CD4-positive, alpha-beta T cell treated with Interleukin-12 subunit alpha and Interleukin-12 subunit beta, for 1 hour (primary cell): ENCODE results near the gene TAF4.
"Not testable (repeated sequence)": the region's sequence is repeated elsewhere in the genome, so short reads cannot be mapped to it uniquely, and the experiment has no call there.

Experiments
- DNase-seq: peaks from one replicate; pipeline ENCODE4 v3.0.0-alpha.2; 2020

TAF4 gene

GRCh38 chr20:62055862-62056115, 9.9 kb downstream of the TAF4 start:
- not testable (repeated sequence) for DNase-seq

DNA sequence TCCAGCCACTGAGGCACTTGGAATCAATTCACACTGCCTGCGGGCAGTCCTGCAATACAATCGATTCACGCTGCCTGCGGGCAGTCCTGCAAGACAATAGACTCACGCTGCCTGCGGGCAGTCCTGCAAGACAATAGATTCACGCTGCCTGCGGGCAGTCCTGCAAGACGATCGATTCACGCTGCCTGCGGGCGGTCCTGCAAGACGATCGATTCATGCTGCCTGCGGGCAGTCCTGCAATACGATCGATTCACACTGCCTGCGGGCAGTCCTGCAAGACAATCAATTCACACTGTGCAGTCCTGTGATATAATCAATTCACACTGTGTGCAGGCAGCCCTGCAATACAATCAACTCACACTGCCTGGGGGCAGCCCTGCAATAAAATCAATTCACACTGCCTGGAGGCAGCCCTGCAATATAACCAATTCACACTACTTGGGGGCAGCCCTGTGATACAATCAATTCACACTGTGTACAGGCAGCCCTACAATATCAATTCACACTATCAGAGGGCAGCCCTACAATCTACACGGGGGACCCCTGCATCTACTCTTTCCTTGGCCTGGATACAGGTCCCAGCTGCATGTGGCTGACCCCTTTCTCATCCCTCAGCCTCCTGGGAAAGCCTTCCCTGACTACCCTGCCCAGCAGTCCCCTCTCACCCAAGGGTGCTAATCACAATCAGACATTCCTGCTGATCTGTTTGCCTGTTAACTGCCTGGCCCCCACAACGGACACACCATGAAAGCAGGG, 10.4 kb downstream of the TAF4 start:
- DNase-seq, result no peak

GRCh38 chr20:62054451-62054953, 11.2 kb downstream of the TAF4 start:
- no peak for DNase-seq

DNA sequence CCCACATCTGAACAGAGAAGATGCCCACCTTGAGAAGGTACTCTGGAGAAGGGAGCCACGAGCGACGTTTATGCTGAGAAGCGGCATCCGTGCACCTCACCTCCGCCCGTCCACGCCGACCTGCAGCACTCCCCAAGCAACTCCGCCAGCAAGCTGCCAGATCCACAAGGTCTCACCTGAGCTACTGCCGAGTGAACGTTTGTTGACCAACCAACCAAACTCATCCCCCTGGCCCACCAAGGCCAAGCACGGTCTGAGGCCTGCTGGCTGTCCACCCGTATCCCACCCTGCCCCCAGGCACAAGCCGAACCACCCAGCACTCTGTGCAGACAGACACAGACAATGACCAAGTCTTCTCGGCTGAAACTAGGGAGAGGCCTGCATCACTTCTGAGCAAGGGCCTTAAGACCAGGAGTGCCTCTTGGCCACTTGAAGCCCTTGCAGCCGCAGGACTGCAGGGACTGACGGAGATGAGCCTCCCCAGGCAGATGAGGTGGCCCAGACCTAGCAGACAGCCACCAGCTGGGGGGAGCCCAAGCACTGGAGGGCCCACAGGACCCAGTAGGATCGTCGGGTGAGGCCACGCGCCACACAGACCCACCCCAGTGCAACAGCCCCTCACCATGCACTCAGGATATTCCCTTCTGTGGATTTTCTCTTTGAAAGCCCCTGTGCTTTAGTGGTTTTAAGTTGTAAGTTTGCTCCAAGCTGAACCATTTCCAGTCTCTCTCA, 12.1 kb downstream of the TAF4 start:
- DNase-seq, result no peak

- DNase-seq, result no peak
These were observed 12.7 kb downstream of the TAF4 start for GRCh38 chr20:62052842-62053464.

DNA sequence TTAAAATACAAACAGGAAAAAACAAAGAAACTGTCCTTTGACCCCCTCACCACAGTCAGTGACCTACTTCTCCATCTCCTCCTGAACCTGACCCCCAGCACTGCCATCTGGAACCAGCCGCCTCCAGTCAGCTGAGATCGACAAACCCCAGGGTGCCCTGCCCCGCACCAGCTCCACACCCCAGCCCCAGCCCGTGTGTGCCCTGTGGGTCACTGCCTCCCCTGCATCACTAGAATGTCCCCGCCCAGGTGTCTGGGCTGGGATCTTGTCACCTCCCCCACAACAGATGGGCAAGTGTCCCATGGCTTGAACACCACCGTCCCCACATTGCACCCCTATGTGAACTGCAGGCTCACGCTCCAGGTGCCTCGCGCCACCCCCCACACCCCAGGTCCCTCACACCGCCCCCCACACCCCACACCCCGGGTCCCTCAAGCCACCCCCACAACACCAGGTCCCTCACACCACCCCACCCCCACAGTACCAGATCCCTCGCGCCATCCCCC, 13.3 kb downstream of the TAF4 start:
- DNase-seq, result no peak

GRCh38 chr20:62051546-62052255, 14.0 kb downstream of the TAF4 start:
- no peak for DNase-seq

GRCh38 chr20:62051144-62051543, 14.5 kb downstream of the TAF4 start:
- DNase-seq, result no peak

GRCh38 chr20:62050166-62051120, 15.2 kb downstream of the TAF4 start:
- no peak for DNase-seq

GRCh38 chr20:62049342-62050165, 16.1 kb downstream of the TAF4 start:
- DNase-seq, result no peak

GRCh38 chr20:62048821-62049291, 16.8 kb downstream of the TAF4 start:
- no peak for DNase-seq

DNA sequence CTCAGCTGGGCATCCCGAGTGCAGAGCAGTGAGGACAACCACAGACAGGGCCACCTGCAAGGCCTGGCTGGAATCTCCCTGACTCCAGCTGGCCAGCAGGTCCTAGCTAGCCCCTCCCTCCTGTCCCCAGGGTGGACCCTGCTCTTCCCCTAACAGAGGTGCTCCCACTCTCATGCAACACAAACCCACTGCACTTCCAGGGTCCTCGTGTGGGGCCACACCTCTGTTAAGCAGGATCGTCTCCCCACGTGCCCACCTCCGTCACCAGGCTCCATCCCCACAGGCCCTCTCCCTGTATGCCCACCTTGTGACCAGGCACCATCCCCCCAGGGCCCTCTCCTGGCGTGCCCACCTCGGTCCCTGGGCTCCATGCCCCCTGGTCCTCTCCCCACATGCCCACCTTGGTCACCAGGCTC, 17.3 kb downstream of the TAF4 start:
- DNase-seq, result no peak

DNA sequence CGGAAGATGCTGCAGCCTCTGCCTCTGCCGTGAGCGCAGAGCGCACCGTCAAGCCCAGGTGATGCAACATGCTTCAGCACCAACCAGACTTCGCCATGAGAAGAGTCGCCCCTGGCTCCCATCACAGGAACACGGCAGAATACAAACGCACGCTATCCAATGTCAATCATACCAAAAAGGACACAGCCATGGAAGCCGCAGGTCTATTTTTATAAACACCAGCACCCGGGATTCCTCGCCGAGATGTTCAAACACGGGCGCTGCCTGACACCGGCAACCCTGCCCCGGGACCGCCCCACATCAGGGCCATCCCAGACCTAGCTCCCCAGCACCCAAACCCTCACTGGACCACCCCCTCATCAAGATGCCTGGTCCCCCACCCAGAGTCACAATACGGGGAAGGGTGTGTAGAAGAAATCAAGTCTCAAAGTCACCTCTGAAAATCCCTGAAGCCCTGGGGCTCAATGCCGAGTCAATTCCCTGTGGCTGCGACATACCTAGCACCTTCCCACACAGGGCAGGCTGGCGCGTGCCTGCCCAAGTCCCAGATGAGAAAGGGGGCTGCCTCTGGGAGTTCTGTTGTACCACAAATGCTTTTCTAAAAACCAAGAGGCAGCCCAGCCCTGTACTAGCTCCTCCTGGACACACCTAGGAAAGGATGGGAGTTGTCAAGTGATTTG, 17.9 kb downstream of the TAF4 start:
- DNase-seq, result no peak

- no peak for DNase-seq
These were observed 19.2 kb downstream of the TAF4 start for GRCh38 chr20:62046431-62046830.

GRCh38 chr20:62045529-62046285, 20.0 kb downstream of the TAF4 start:
- no peak for DNase-seq

- no peak for DNase-seq
These were observed 20.6 kb downstream of the TAF4 start for GRCh38 chr20:62045118-62045517.

DNA sequence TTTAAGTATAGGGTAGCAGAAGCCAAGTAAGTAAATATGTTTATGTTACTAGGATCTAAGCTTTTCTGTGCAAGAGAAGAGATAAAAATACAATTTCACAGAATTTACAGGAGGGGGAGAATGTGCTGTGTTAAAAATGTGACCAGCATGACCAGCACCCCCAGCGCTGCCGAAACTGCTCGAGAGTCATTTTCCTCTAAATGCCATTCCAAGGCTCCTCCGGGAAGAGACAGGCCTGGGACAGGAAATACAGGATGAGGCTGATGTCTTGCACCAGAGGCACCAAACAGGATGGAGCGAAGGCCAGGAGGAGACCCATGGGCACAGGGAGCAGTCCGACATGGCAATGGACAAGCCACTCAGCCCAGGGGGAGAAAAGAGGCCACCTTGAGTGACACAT, 21.1 kb downstream of the TAF4 start:
- DNase-seq, result no peak

DNA sequence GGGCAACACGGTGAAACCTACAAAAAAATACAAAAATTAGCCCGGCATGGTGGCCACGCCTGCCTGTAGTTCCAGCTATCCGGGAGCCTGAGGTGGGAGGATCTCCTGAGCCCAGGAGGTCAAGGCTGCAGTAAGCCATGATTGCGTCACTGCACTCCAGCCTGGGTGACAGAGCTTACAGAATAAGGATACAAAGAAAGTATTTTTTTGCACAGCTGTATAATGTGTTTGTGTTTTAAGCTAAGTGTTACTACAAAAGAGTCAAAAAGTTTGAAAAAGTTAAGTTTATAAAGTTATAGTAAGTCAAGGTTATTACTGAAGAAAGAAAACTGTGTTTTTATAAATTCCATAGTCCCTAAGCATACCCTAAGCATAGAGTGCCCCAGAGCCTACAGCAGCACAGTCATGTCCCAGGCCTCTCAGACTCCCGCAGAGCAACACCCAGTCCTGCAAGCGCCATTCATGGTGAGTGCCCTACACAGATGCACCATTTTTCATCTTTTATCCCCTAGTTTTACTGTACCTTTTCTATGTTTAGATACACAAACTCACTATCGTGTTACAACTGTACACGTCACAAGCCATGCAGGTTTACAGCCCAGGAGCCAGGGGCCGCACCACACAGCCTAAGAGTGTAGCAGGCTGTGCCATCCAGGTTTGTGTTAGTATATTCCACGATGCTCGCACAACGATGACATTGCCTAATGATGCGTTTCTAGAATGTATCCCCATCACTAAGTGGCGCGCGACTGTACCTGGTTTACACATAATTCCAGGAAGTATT, 22.4 kb downstream of the TAF4 start:
- DNase-seq, result no peak
